A673 (cell line): ENCODE results near the gene LRBA.

Source experiments
- CTCF ChIP-seq: fragments of 300-800, 200-600 bp; sonication (generic); conservative IDR thresholded peaks from 2 replicates; pipeline ENCODE4 v1.5.1; 2017; ENCODE audit warnings: low read depth, mild to moderate bottlenecking, antibody characterized with exemption, low read length, moderate library complexity, mixed read lengths
- EZH2 ChIP-seq: fragments of 200-600 bp; sonication (generic); IDR thresholded peaks from 2 replicates; pipeline ENCODE4 v1.6.1; 2017; ENCODE audit warnings: borderline replicate concordance, low read depth, mild to moderate bottlenecking, mixed read lengths, antibody characterized with exemption, low read length; ENCODE audit not compliant: poor library complexity, severe bottlenecking

- TF ChIP-seq CTCF (no peak), EZH2 (no peak)
Measured at GRCh38 chr4:150574678-150575077, 440.4 kb downstream of the LRBA start.
